Loucy (cell line): ENCODE data around the gene WT1.

Experiments used
- EZH2phosphoT487 ChIP-seq: fragments of 200-600 bp; IDR thresholded peaks from 2 replicates; pipeline ENCODE4 v1.6.1; 2018; ENCODE audit warnings: antibody characterized with exemption, mild to moderate bottlenecking, moderate library complexity, borderline replicate concordance
- TF ChIP-seq, protein P1 (sequence below): fragments of 200-600 bp; sonication (generic); conservative IDR thresholded peaks from 2 replicates; pipeline ENCODE4 v1.5.1; 2014; ENCODE audit warnings: mild to moderate bottlenecking, antibody characterized with exemption, low read length

- TF ChIP-seq, protein P1, sequence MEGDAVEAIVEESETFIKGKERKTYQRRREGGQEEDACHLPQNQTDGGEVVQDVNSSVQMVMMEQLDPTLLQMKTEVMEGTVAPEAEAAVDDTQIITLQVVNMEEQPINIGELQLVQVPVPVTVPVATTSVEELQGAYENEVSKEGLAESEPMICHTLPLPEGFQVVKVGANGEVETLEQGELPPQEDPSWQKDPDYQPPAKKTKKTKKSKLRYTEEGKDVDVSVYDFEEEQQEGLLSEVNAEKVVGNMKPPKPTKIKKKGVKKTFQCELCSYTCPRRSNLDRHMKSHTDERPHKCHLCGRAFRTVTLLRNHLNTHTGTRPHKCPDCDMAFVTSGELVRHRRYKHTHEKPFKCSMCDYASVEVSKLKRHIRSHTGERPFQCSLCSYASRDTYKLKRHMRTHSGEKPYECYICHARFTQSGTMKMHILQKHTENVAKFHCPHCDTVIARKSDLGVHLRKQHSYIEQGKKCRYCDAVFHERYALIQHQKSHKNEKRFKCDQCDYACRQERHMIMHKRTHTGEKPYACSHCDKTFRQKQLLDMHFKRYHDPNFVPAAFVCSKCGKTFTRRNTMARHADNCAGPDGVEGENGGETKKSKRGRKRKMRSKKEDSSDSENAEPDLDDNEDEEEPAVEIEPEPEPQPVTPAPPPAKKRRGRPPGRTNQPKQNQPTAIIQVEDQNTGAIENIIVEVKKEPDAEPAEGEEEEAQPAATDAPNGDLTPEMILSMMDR: no peak
- no peak for TF ChIP-seq EZH2phosphoT487
Measured at GRCh38 chr11:32422545-32422944, 12.8 kb downstream of the WT1 start.
